ENCODE measurements around the gene UST.
"Not testable (repeated sequence)": the region's sequence is repeated elsewhere in the genome, so short reads cannot be mapped to it uniquely, and the experiment has no call there.

Gene UST

GRCh38 chr6:148750838-148751792 lies 4.3 kb downstream of the UST start:
- no peak overlapping the region for H3K9ac ChIP-seq
- H3K4me1 ChIP-seq: peaks cover 27% of the 10 kb centered on the region
- no peak for TF ChIP-seq Cebpa-rat (IDR thresholded peaks at IDR 0.05)
- H3K4me2 ChIP-seq: no peak overlapping the region
- no peak overlapping the region for H3K27ac ChIP-seq
- H3K36me3 ChIP-seq: no peaks in the 10 kb centered on the region
- H4K20me1 ChIP-seq: peaks cover 41% of the 10 kb centered on the region
- peaks cover 23% of the 10 kb centered on the region; the same call in 1 of the 2 replicates for H3K27me3 ChIP-seq
- peaks cover 1% of the 10 kb centered on the region; the same call in 1 of the 2 replicates for H3K9me3 ChIP-seq
- no peak overlapping the region for H3K4me3 ChIP-seq

- Histone ChIP-seq H3K4me3 (no peak overlapping the region), H3K4me2 (no peak overlapping the region)
Observed at GRCh38 chr6:148751793-148752170, 5.0 kb downstream of the UST start.

DNA sequence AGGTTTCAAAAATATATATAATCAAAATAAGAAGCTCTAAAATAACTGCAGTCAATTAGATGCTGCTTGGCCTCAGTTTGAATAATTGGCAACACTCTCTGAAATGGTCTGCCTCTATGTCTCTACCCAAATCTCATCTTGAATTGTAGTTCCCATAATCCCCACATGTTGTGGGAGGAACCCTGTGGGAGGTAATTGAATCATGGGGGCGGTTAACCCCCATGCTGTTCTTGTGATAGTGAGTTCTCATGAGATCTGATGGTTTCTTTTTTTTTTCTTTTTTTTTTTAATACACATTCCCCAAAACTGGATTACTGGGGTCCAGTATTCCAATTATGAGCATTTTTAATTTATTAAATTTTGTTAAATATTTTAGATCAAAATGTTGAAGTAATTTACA lies 8.5 kb downstream of the UST start:
- not testable (repeated sequence) for H3K4me2 ChIP-seq, H3K27ac ChIP-seq, H3K9ac ChIP-seq, H3K9me3 ChIP-seq, H3K36me3 ChIP-seq, H3K4me3 ChIP-seq, H3K27me3 ChIP-seq
- H4K20me1 ChIP-seq: peaks cover 13% of the 10 kb centered on the region; the same call in 1 of the 2 replicates
- peaks cover 41% of the 10 kb centered on the region for H3K4me1 ChIP-seq

More at GRCh38 chr6:148751793-148752170, 5.0 kb downstream of the UST start:
- Histone ChIP-seq H4K20me1 (peaks cover 41% of the 10 kb centered on the region), H3K27ac (no peak overlapping the region), H3K9me3 (peaks cover 7% of the 10 kb centered on the region; the same call in 1 of the 2 replicates), H3K9ac (no peak overlapping the region), H3K27me3 (peaks cover 23% of the 10 kb centered on the region; the same call in 1 of the 2 replicates), H3K36me3 (no peaks in the 10 kb centered on the region), H3K4me1 (peaks cover 32% of the 10 kb centered on the region)
- no peak for TF ChIP-seq Cebpa-rat (IDR thresholded peaks at IDR 0.05)

GRCh38 chr6:148757944-148758480 lies 11.2 kb downstream of the UST start:
- Histone ChIP-seq H3K27ac (0 out of 2 replicates have a peak overlapping the region, but pooled peaks have one; percentile 16), H3K27me3 (no peaks in the 10 kb centered on the region), H3K9ac (peak overlapping the region; percentile 5; the same call in 1 of the 2 replicates), H3K9me3 (peaks cover 7% of the 10 kb centered on the region; the same call in 1 of the 2 replicates), H3K4me2 (peak overlapping the region; percentile 83), H3K36me3 (no peaks in the 10 kb centered on the region), H4K20me1 (no peaks in the 10 kb centered on the region), H3K4me3 (no peak overlapping the region; the same call in 1 of the 2 replicates), H3K4me1 (peaks cover 63% of the 10 kb centered on the region)
- no peak for TF ChIP-seq Cebpa-rat (IDR thresholded peaks at IDR 0.05)

DNA sequence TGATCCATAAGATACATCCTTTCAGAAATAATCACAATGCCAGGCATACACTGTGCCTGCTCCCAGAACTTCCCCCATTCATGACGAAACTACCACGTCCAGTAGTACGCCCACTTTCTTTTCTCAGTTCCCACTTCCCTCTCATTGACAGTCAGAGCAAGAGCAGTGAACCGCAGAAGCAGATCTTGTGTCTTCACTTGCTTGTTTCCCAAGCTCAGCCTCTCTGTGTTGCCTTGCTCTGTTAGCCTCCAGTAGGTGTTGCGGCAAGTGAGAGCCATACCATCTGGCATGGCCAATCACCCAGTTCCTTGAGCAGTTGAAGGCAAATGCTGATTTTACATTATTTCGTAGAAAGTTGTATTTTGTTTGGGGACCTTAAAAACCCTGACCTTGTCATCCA lies 11.7 kb downstream of the UST start:
- Histone ChIP-seq H3K9me3 (peaks cover 7% of the 10 kb centered on the region; the same call in 1 of the 2 replicates), H4K20me1 (no peaks in the 10 kb centered on the region), H3K4me3 (peak overlapping the region; percentile 34), H3K4me2 (peak overlapping the region; percentile 83), H3K27ac (peak overlapping the region; percentile 74), H3K27me3 (no peaks in the 10 kb centered on the region), H3K9ac (peak overlapping the region; percentile 5; the same call in 1 of the 2 replicates), H3K4me1 (peaks cover 67% of the 10 kb centered on the region), H3K36me3 (no peaks in the 10 kb centered on the region)
- TF ChIP-seq Cebpa-rat (IDR thresholded peaks at IDR 0.05): no peak

GRCh38 chr6:148760258-148760534 lies 13.4 kb downstream of the UST start:
- no peaks in the 10 kb centered on the region for H3K27me3 ChIP-seq
- H3K4me2 ChIP-seq: peak overlapping the region; percentile 83
- H3K36me3 ChIP-seq: no peaks in the 10 kb centered on the region
- peaks cover 7% of the 10 kb centered on the region; the same call in 1 of the 2 replicates for H3K9me3 ChIP-seq
- no peak for TF ChIP-seq Cebpa-rat (IDR thresholded peaks at IDR 0.05)
- H4K20me1 ChIP-seq: no peaks in the 10 kb centered on the region
- peaks cover 79% of the 10 kb centered on the region for H3K4me1 ChIP-seq
- peak overlapping the region; percentile 74 for H3K27ac ChIP-seq
- peak overlapping the region; percentile 63; the same call in 1 of the 2 replicates for H3K9ac ChIP-seq
- H3K4me3 ChIP-seq: peak overlapping the region; percentile 51

DNA sequence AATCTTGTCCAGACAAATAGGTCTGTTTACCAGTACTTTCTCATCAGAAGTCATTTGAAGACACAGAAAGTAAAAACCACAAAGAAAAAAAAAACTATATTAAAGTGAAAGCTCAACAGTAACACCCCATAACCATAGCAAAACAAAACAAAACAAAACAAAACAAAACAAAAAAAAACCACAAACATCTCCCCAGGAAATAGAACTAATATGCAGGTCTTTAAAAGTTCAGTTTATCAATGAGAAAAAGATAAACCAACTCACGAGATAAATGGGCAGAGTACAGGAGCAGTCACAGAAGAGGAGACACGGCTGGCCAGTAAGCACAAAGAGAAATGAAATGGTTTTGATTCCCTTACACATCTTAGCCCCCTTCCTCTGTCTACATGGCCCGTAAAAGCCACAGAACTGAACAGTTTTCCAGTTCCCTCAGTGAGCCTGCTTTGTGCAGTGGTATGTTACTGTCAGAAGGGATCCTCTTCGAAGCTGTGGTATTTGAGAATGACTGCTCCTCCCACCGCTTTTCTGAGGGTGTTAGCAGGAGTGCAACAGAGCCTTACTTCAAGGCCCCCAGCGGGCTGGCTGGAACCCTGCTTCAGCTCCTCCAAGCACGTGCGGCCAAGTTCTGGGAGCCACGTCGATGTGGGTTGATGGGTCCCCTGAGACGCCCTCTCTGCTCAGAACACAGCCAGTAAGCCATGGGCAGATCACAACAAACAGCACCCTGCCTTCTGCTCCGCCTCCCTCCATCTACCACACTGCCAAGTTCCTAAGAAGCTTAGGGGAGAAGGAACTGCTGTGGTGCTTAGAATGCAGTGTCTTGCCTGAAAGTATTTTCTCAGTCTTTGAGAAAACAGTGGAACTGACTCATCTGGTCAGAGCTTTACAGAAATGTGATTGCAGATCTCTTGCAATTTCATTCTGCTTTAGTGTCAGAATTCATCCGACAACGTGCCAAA lies 14.0 kb downstream of the UST start:
- Histone ChIP-seq H3K36me3 (no peaks in the 10 kb centered on the region), H3K27ac (peak overlapping the region; percentile 75), H3K4me1 (peaks cover 79% of the 10 kb centered on the region), H4K20me1 (no peaks in the 10 kb centered on the region), H3K9me3 (peaks cover 7% of the 10 kb centered on the region; the same call in 1 of the 2 replicates), H3K4me2 (peak overlapping the region; percentile 83), H3K4me3 (peak overlapping the region; percentile 57), H3K27me3 (no peaks in the 10 kb centered on the region), H3K9ac (peak overlapping the region; percentile 71)
- no peak for TF ChIP-seq Cebpa-rat (IDR thresholded peaks at IDR 0.05)

GRCh38 chr6:148761527-148762011 lies 14.7 kb downstream of the UST start:
- H3K4me1 ChIP-seq: peaks cover 74% of the 10 kb centered on the region
- H4K20me1 ChIP-seq: no peaks in the 10 kb centered on the region
- peak overlapping the region; percentile 71 for H3K9ac ChIP-seq
- H3K9me3 ChIP-seq: peaks cover 1% of the 10 kb centered on the region; the same call in 1 of the 2 replicates
- no peak for TF ChIP-seq Cebpa-rat (IDR thresholded peaks at IDR 0.05)
- no peaks in the 10 kb centered on the region for H3K36me3 ChIP-seq
- no peaks in the 10 kb centered on the region for H3K27me3 ChIP-seq
- H3K4me2 ChIP-seq: peak overlapping the region; percentile 83
- peak overlapping the region; percentile 57 for H3K4me3 ChIP-seq
- H3K27ac ChIP-seq: peak overlapping the region; percentile 75

- Histone ChIP-seq H3K36me3 (no peaks in the 10 kb centered on the region), H3K4me2 (peak overlapping the region; percentile 83), H3K4me3 (peak overlapping the region; percentile 57), H3K9me3 (no peaks in the 10 kb centered on the region), H3K9ac (peak overlapping the region; percentile 71), H3K4me1 (peaks cover 69% of the 10 kb centered on the region), H3K27ac (peak overlapping the region; percentile 75), H3K27me3 (no peaks in the 10 kb centered on the region), H4K20me1 (no peaks in the 10 kb centered on the region)
- no peak for TF ChIP-seq Cebpa-rat (IDR thresholded peaks at IDR 0.05)
Observed at GRCh38 chr6:148762231-148762630, 15.4 kb downstream of the UST start.

DNA sequence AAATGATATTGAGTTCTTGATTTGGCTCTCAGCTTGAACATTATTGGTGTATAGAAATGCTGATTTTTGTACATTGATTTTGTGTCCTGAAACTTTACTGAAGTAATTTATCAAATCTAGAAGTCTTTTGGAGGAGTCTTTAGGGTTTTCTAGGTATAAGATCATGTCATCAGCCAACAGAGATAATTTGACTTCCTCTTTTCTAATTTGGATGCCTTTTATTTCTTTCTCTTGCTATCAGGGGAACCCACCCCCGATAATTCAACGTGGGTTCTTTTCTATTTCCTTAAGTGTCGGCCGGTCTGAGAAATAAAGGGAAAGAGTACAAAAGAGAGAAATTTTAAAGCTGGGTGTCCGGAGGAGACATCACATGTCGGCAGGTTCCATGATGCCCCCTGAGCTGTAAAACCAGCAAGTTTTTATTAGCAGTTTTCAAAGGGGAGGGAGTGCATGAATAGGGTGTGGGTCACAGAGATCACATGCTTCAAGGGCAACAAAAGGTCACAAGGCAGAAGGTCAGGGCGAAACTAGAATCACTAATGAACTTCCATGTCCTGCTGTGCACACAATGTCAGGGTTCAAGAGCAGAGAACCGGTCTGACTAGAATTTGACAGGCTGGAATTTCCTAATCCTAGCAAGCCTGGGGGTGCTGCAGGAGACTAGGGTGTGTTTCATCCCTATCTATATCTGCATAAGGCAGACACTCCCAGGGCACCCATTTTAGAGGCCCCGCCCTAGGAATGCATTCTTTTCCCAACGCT lies 17.6 kb downstream of the UST start:
- H3K9ac ChIP-seq, H4K20me1 ChIP-seq, H3K9me3 ChIP-seq, H3K4me3 ChIP-seq, H3K27me3 ChIP-seq, H3K27ac ChIP-seq, H3K36me3 ChIP-seq: not testable (repeated sequence)
- Histone ChIP-seq H3K4me1 (peaks cover 50% of the 10 kb centered on the region), H3K4me2 (peak overlapping the region; percentile 39)
